Measurements from ENCODE around the gene TMEM272. TPM values are rescaled to one million over a fixed set of nuclear protein-coding genes. Genes with fewer than 3 reads are reported as not detected.

The TMEM272 gene
- total RNA-seq, 1 donor from 2014 or later: not detected

GRCh38 chr13:51811920-51812451, 33.0 kb downstream of the TMEM272 start:
- no peak overlapping the region for H3K4me3 Mint-ChIP-seq
- intact Hi-C loops (cut with micrococcal nuclease): no loop called here
- DNase-seq (no peak), ATAC-seq (ENCODE audit: low read depth) (peak; percentile 41)
- H3K27ac Mint-ChIP-seq: peak overlapping the region; percentile 24
- H3K27me3 Mint-ChIP-seq: no peaks in the 10 kb centered on the region
- H3K4me1 Mint-ChIP-seq: peaks cover 28% of the 10 kb centered on the region
- H3K9me3 Mint-ChIP-seq: no peaks in the 10 kb centered on the region
- POLR2A ChIA-PET: no interaction called here
- no peaks in the 10 kb centered on the region for H3K36me3 Mint-ChIP-seq (ENCODE audit: low read depth)
- no peak for TF ChIP-seq CTCF (IDR thresholded peaks at IDR 0.05)
- CTCF ChIA-PET: interaction anchor here (1.2 to 2.7 kb wide), 4 partner anchors 16 to 315 kb away, joined by 3 to 11 read pairs (median 6); no protein-coding TSS in a partner anchor

GRCh38 chr13:51811046-51811445, 33.9 kb downstream of the TMEM272 start:
- ATAC-seq (ENCODE audit: low read depth): no peak
- intact Hi-C loops (cut with micrococcal nuclease): no loop called here
- Mint-ChIP-seq H3K36me3 (ENCODE audit: low read depth) (no peaks in the 10 kb centered on the region), H3K9me3 (no peaks in the 10 kb centered on the region), H3K27ac (no peak overlapping the region), H3K4me1 (peaks cover 35% of the 10 kb centered on the region), H3K27me3 (no peaks in the 10 kb centered on the region), H3K4me3 (no peak overlapping the region)
- TF ChIP-seq CTCF (IDR thresholded peaks at IDR 0.05): no peak
- ChIA-PET POLR2A (interaction anchor here (0.6 kb wide), 1 partner anchor 203 kb away, joined by 3 read pairs; no protein-coding TSS in a partner anchor), CTCF (no interaction called here)
- no peak for DNase-seq

- Mint-ChIP-seq H3K9me3 (no peaks in the 10 kb centered on the region), H3K27ac (no peak overlapping the region), H3K27me3 (no peaks in the 10 kb centered on the region), H3K4me3 (no peak overlapping the region), H3K4me1 (peaks cover 41% of the 10 kb centered on the region), H3K36me3 (ENCODE audit: low read depth) (peaks cover 4% of the 10 kb centered on the region)
- ChIA-PET POLR2A (no interaction called here), CTCF (interaction anchor here (1.6 kb wide), 1 partner anchor 319 kb away, joined by 5 read pairs; no protein-coding TSS in a partner anchor)
- DNase-seq (no peak), ATAC-seq (ENCODE audit: low read depth) (no peak)
- no peak for TF ChIP-seq CTCF (IDR thresholded peaks at IDR 0.05)
- intact Hi-C loops (cut with micrococcal nuclease): no loop called here
Measured at GRCh38 chr13:51808811-51809210, 36.2 kb downstream of the TMEM272 start.

GRCh38 chr13:51807041-51807440, 37.9 kb downstream of the TMEM272 start:
- peaks cover 6% of the 10 kb centered on the region for H3K36me3 Mint-ChIP-seq (ENCODE audit: low read depth)
- ChIA-PET POLR2A (interaction anchor here (1.2 to 3.0 kb wide), 2 partner anchors 8 to 353 kb away, joined by 4 to 18 read pairs; partner anchors contain the start of gene INTS6), CTCF (interaction anchor here (2.4 kb wide), 1 partner anchor 8 kb away, joined by 19 read pairs; no protein-coding TSS in a partner anchor)
- H3K27ac Mint-ChIP-seq: no peak overlapping the region
- no peaks in the 10 kb centered on the region for H3K9me3 Mint-ChIP-seq
- H3K27me3 Mint-ChIP-seq: no peaks in the 10 kb centered on the region
- no peak overlapping the region for H3K4me3 Mint-ChIP-seq
- peaks cover 53% of the 10 kb centered on the region for H3K4me1 Mint-ChIP-seq
- ATAC-seq (ENCODE audit: low read depth) (no peak), DNase-seq (no peak)
- TF ChIP-seq CTCF (IDR thresholded peaks at IDR 0.05): no peak
- intact Hi-C loops (cut with micrococcal nuclease): no loop called here

- DNase-seq (no peak), ATAC-seq (ENCODE audit: low read depth) (no peak)
- Mint-ChIP-seq H3K36me3 (ENCODE audit: low read depth) (peaks cover 6% of the 10 kb centered on the region), H3K27me3 (no peaks in the 10 kb centered on the region), H3K4me3 (no peak overlapping the region), H3K9me3 (no peaks in the 10 kb centered on the region), H3K27ac (no peak overlapping the region), H3K4me1 (peaks cover 52% of the 10 kb centered on the region)
- TF ChIP-seq CTCF (IDR thresholded peaks at IDR 0.05): no peak
- intact Hi-C loops (cut with micrococcal nuclease): no loop called here
- ChIA-PET CTCF (interaction anchor here (2.4 kb wide), 1 partner anchor 9 kb away, joined by 19 read pairs; no protein-coding TSS in a partner anchor), POLR2A (interaction anchor here (1.1 to 3.0 kb wide), 3 partner anchors 9 to 353 kb away, joined by 3 to 18 read pairs (median 4); partner anchors contain the start of gene INTS6)
Measured at GRCh38 chr13:51806566-51806965, 38.4 kb downstream of the TMEM272 start.

Measured in activated B cell treated with CpG ODN at 0.5 μM for 24 hours (primary cell).